SK-N-MC (cell line): ENCODE data around the gene FBXO21.

Experiments
- EZH2 ChIP-seq: fragments of 200-600 bp; sonication (generic); IDR thresholded peaks from one replicate; pipeline ENCODE4 v1.6.1; 2017; ENCODE audit warnings: antibody characterized with exemption
- FOXP2 ChIP-seq: optimal IDR thresholded peaks from 2 replicates; pipeline ENCODE3; 2011; ENCODE audit warnings: mild to moderate bottlenecking, moderate library complexity; ENCODE audit not compliant: insufficient read depth; ENCODE audit errors: extremely low read length, control extremely low read depth
- POLR2AphosphoS5 ChIP-seq: IDR thresholded peaks from 2 replicates; pipeline ENCODE4 v1.6.1; 2012; ENCODE audit warnings: mild to moderate bottlenecking, low read depth, low read length, borderline replicate concordance

DNA sequence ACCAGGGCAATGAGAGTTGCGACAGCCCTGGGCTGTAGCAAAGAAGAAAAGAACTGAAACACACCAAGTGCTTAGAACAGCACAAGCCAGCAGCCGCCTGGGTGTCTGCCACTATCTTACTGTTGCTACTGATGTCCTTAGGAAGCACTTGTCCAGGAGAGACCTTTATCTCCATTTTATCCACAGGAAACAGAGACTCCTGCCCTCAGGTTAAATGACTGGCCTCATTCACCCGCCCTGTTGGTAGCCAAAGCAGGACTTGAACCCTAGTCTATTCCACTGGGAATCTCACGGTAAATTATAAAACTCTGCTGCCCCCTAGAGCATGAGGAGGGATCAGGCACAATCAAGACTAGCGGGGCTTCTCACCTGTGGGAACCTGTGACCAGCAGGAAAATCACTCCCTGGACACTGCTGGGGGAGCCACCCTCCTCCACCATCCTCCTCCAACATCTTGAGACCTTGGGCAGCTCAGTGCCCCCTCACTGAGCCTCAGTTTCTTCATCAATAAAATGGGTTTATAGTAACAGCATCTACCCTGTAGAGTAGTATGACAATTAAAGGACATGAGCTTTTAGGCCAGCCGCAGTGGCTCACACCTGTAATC, 70.6 kb downstream of the FBXO21 start:
- no peak for TF ChIP-seq POLR2AphosphoS5
- no peak for TF ChIP-seq EZH2
- no peak for TF ChIP-seq FOXP2
